ENCODE results near the gene SLMAP. TPM values are rescaled to one million over a fixed set of nuclear protein-coding genes. Genes with fewer than 3 reads are reported as not detected.

SLMAP gene
- total RNA-seq, 4 donors from 2014 or later: 49.5 to 56.0 (median 51.0) TPM

DNA sequence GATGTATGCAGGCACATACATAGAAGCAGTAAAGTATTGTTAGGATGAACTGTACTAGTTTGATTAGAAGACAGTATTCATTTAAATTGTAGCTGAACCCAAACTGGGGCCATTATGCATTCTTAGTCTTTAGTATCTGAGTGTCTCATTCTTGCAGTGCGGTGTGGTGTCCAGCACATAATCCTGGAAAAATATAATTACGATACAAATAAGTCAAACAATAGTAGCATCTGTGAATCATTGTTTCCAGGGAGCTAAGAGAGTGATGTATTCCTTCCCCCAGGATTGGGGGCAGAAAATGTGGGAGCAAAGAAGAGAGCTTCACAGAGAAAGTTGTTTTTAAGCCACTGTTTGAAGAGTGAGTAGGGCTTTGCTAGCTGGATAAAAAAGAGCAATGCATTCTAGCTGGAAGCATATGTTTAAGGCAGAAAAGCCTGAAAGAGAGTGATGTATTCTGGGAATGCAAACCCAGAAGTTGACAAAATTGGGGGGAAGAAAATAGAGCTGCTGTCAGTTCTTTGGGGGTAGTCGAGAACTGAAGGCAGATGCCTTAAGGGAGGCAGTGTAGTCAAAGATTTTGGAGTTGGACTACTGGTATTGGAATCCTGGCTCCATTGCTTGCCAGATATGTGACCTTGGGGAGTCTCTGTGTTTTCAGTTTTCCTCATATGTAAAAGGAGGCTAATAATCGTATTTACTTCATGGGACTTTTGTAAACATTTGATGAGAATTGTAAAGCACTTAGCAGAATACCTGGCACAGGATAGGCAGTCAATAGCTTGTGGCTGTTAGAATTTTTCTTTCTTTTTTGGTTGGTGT lies 14.1 kb downstream of the SLMAP start:
- DNase-seq (ENCODE audit: low spot score in 2 of 2): no peak
- TF ChIP-seq POLR2A (IDR thresholded peaks at IDR 0.05): no peak
- no peak for TF ChIP-seq CTCF (IDR thresholded peaks at IDR 0.05)
- 65 to 66% methylated on average over 4 of the region's 4 CpGs for WGBS, 2 donors
- intact Hi-C loops (cut with DNase I; ENCODE audit: low total_unique reads): no loop called here
- H3K4me3 ChIP-seq (ENCODE audit: low read depth, poor library complexity, severe bottlenecking): no peak overlapping the region

DNA sequence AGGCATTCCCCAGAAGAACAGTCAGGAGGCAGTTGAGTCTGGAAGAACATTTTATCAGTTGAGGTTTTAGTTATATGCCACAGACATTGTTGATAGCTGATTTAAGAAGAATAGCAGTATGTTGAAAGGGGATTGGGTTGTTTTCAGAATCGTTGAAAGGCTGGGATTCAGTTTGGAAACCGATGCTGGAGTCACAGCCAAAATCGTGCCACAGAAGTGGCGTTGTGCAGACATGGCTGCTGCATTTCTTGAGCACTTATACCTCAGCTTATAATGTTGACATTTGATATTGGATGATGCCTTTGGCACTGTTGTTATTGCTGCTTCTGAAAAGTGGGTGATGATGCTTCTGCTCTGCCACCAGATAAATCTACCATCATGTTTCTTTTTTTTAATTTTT lies 16.1 kb downstream of the SLMAP start:
- intact Hi-C loops (cut with DNase I; ENCODE audit: low total_unique reads): no loop called here
- TF ChIP-seq CTCF (IDR thresholded peaks at IDR 0.05) (no peak), POLR2A (IDR thresholded peaks at IDR 0.05) (no peak)
- no peak overlapping the region for H3K4me3 ChIP-seq (ENCODE audit: low read depth, poor library complexity, severe bottlenecking)
- 92 to 95% methylated on average over 4 of the region's 4 CpGs for WGBS, 2 donors
- no peak for DNase-seq (ENCODE audit: low spot score in 2 of 2)

DNA sequence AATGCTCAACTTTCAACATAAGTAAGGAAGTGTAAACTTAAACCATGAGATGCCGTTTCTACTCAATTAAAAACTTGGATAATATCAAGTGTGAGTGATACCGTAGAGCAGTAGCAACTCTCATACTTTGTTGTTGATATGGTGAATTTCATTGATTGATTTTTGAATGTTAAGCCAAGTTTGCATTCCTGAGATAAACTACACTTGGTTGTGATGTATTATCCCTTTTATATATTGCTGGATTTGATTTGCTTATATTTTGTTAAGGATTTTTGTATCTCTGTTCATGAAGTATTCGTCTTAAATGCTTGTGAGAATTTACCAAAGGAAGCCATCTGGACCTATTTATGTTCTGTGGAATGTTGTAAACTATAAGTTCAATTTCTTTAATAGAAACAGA lies 21.7 kb downstream of the SLMAP start:
- intact Hi-C loops (cut with DNase I; ENCODE audit: low total_unique reads): no loop called here
- DNase-seq (ENCODE audit: low spot score in 2 of 2): no peak
- 44 to 46% methylated on average over 3 of the region's 3 CpGs for WGBS, 2 donors
- TF ChIP-seq CTCF (IDR thresholded peaks at IDR 0.05) (no peak), POLR2A (IDR thresholded peaks at IDR 0.05) (no peak)
- no peak overlapping the region for H3K4me3 ChIP-seq (ENCODE audit: low read depth, poor library complexity, severe bottlenecking)

DNA sequence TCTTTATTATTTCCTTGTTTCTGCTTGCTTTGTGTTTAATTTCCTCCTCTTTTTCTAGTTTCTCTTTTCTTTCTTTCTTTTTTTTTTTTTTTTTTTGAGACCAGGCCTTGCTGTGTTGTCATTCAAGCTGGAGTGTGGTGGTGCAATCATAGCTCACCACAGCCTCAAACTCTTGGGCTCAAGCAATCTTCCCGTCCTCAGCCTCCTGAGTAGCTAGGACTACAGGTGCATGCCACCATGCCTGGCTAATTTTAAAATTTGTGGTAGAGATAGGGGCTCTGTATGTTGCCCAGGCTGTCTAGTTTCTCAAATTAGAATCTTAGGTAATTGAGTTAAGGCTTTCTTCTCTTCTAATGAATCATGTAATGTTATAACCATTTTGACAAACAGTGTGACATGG lies 22.4 kb downstream of the SLMAP start:
- no peak overlapping the region for H3K4me3 ChIP-seq (ENCODE audit: low read depth, poor library complexity, severe bottlenecking)
- DNase-seq (ENCODE audit: low spot score in 2 of 2): no peak
- WGBS, 2 donors: 76 to 91% methylated on average over 1 of the region's 1 CpG
- intact Hi-C loops (cut with DNase I; ENCODE audit: low total_unique reads): no loop called here
- no peak for TF ChIP-seq POLR2A (IDR thresholded peaks at IDR 0.05)
- no peak for TF ChIP-seq CTCF (IDR thresholded peaks at IDR 0.05)

DNA sequence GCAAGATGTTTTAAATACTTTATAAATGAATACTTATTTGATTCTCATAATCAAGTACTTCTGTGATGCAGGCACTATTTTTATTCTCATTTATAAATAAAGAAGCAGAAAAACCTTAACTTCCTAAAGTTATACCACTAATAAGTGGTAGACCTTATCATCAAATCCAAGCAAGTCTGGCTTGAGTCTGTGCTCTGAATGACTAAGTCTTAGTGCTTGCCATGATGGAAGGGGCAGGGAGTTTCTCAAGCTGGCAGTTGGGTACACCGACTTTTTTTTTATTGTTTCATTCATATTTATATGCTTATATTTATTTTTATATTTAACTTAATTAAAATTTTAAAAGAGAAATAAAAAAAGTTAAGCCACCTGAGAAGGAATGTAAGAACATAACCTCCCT lies 23.6 kb downstream of the SLMAP start:
- no peak overlapping the region for H3K4me3 ChIP-seq (ENCODE audit: low read depth, poor library complexity, severe bottlenecking)
- DNase-seq (ENCODE audit: low spot score in 2 of 2): no peak
- no peak for TF ChIP-seq CTCF (IDR thresholded peaks at IDR 0.05)
- no peak for TF ChIP-seq POLR2A (IDR thresholded peaks at IDR 0.05)
- WGBS, 2 donors: 71 to 72% methylated on average over 1 of the region's 1 CpG
- intact Hi-C loops (cut with DNase I; ENCODE audit: low total_unique reads): no loop called here

All from lower leg skin (tissue), 4 donors.